Stimulated activated CD4-positive, alpha-beta T cell treated with anti-CD3 and anti-CD28 coated beads, Interleukin-1b, Interleukin-23, amount 100 ng/mL, for 4 hours (primary cell): Measurements from ENCODE around the gene USP12.

Source experiments
- DNase-seq, 2 donors: peaks; one replicate each; pipeline ENCODE4 v3.0.0-alpha.2; 2020; ENCODE audit warnings: low read depth in 2 of 2

Gene USP12

GRCh38 chr13:27122036-27122435 lies 49.6 kb downstream of the USP12 start:
- DNase-seq = no peak

- DNase-seq = no peak
Observed at GRCh38 chr13:27120811-27121210, 50.8 kb downstream of the USP12 start.

GRCh38 chr13:27120011-27120410 lies 51.6 kb downstream of the USP12 start:
- DNase-seq = no peak

- DNase-seq = no peak
Observed at GRCh38 chr13:27118428-27119054, 53.1 kb downstream of the USP12 start.

- no peak for DNase-seq
Observed at GRCh38 chr13:27117952-27118351, 53.7 kb downstream of the USP12 start.

GRCh38 chr13:27117158-27117557 lies 54.5 kb downstream of the USP12 start:
- DNase-seq = no peak

- DNase-seq = no peak
Observed at GRCh38 chr13:27113436-27113835, 58.2 kb downstream of the USP12 start.

GRCh38 chr13:27112006-27112405 lies 59.6 kb downstream of the USP12 start:
- DNase-seq = no peak

GRCh38 chr13:27110056-27110746 lies 61.4 kb downstream of the USP12 start:
- no peak for DNase-seq

- DNase-seq = no peak
Observed at GRCh38 chr13:27106144-27106543, 65.5 kb downstream of the USP12 start.

GRCh38 chr13:27104606-27105005 lies 67.0 kb downstream of the USP12 start:
- no peak for DNase-seq

- DNase-seq = no peak
Observed at GRCh38 chr13:27101847-27102246, 69.8 kb downstream of the USP12 start.

- no peak for DNase-seq
Observed at GRCh38 chr13:27101289-27101688, 70.3 kb downstream of the USP12 start.

GRCh38 chr13:27097691-27098090 lies 73.9 kb downstream of the USP12 start:
- no peak for DNase-seq

- DNase-seq = no peak
Observed at GRCh38 chr13:27091451-27091850, 80.2 kb downstream of the USP12 start.

GRCh38 chr13:27088619-27089018 lies 83.0 kb downstream of the USP12 start:
- DNase-seq = no peak

- DNase-seq = no peak
Observed at GRCh38 chr13:27086599-27087265, 84.9 kb downstream of the USP12 start.

- DNase-seq = no peak
Observed at GRCh38 chr13:27083183-27083582, 88.4 kb downstream of the USP12 start.

- DNase-seq = no peak
Observed at GRCh38 chr13:27081893-27082679, 89.5 kb downstream of the USP12 start.

- no peak for DNase-seq
Observed at GRCh38 chr13:27080018-27080948, 91.3 kb downstream of the USP12 start.

GRCh38 chr13:27079421-27079958 lies 92.1 kb downstream of the USP12 start:
- no peak for DNase-seq
